Right ventricle myocardium superior (tissue), 1 donor: ENCODE results near the gene MAP3K14. TPM values are rescaled to one million over a fixed set of nuclear protein-coding genes. Genes with fewer than 3 reads are reported as not detected.

Experiments
- ATAC-seq: fragments of 200-7000 bp; cut with Tn5 transposase; one replicate; pipeline ENCODE4 v1.9.1; 2020; ENCODE audit warnings: mild to moderate bottlenecking; ENCODE audit not compliant: poor library complexity
- DNase-seq: peaks from one replicate; pipeline ENCODE4 v3.0.0-alpha.2; 2020
- intact Hi-C: fragments of 100-400 bp; cut with DNase I; formaldehyde crosslinking; loops from one replicate; pipeline ENCODE4 v1.11.2; 2022
- total RNA-seq: library from RNA; stranded (reverse); fragmentation: NEBNext Ultra II Directional; extraction: Animal tissue kit (Norgen Biotek cat#: 25700); gene quantifications from one replicate; pipeline ENCODE4 v1.2.1, GENCODE V29; 2021
- donor health status: DM: no; HTN: yes; CAD: no; lungs with severe emphysema.

MAP3K14 gene
- total RNA-seq, 1 donor from 2014 or later, result 12.2 TPM

GRCh38 chr17:45231481-45232116, 85.2 kb downstream of the MAP3K14 start:
- no peak for ATAC-seq
- peak; percentile 52 for DNase-seq

GRCh38 chr17:45230787-45231480, 85.9 kb downstream of the MAP3K14 start:
- no peak for ATAC-seq
- peak; percentile 83 for DNase-seq
- intact Hi-C loops, result no loop called here

More at GRCh38 chr17:45231481-45232116, 85.2 kb downstream of the MAP3K14 start:
- intact Hi-C loops, result no loop called here

- DNase-seq (no peak), ATAC-seq (no peak)
- intact Hi-C loops, result no loop called here
Observed at GRCh38 chr17:45230410-45230786, 86.4 kb downstream of the MAP3K14 start.

GRCh38 chr17:45229681-45230409, 87.0 kb downstream of the MAP3K14 start:
- DNase-seq (peak; percentile 74), ATAC-seq (peak; percentile 22)
- intact Hi-C loops, result no loop called here

GRCh38 chr17:45228763-45229539, 87.9 kb downstream of the MAP3K14 start:
- DNase-seq, result peak; percentile 94
- intact Hi-C loops, result no loop called here
- peak; percentile 76 for ATAC-seq

GRCh38 chr17:45227926-45228762, 88.7 kb downstream of the MAP3K14 start:
- peak; percentile 6 for ATAC-seq
- DNase-seq, result peak; percentile 48
- intact Hi-C loops, result no loop called here

- peak; percentile 56 for DNase-seq
Observed at GRCh38 chr17:45227101-45227925, 89.5 kb downstream of the MAP3K14 start.

GRCh38 chr17:45226576-45226975, 90.2 kb downstream of the MAP3K14 start:
- no peak for ATAC-seq
- DNase-seq, result no peak
- intact Hi-C loops, result no loop called here

More at GRCh38 chr17:45227101-45227925, 89.5 kb downstream of the MAP3K14 start:
- intact Hi-C loops, result no loop called here
- ATAC-seq, result no peak

- peak; percentile 86 for DNase-seq
- peak; percentile 4 for ATAC-seq
- intact Hi-C loops, result no loop called here
Observed at GRCh38 chr17:45225964-45226530, 90.8 kb downstream of the MAP3K14 start.

- DNase-seq (peak; percentile 61), ATAC-seq (no peak)
- intact Hi-C loops, result no loop called here
Observed at GRCh38 chr17:45225051-45225700, 91.6 kb downstream of the MAP3K14 start.

- ATAC-seq, result no peak
- intact Hi-C loops, result no loop called here
Observed at GRCh38 chr17:45224671-45225050, 92.2 kb downstream of the MAP3K14 start.

GRCh38 chr17:45223539-45224528, 93.0 kb downstream of the MAP3K14 start:
- DNase-seq, result peak; percentile 40
- intact Hi-C loops, result no loop called here
- ATAC-seq, result no peak

More at GRCh38 chr17:45224671-45225050, 92.2 kb downstream of the MAP3K14 start:
- peak; percentile 51 for DNase-seq

GRCh38 chr17:45222996-45223538, 93.8 kb downstream of the MAP3K14 start:
- ATAC-seq (no peak), DNase-seq (peak; percentile 52)
- intact Hi-C loops, result no loop called here

GRCh38 chr17:45222289-45222995, 94.4 kb downstream of the MAP3K14 start:
- intact Hi-C loops, result no loop called here
- ATAC-seq (no peak), DNase-seq (peak; percentile 38)

GRCh38 chr17:45222014-45222288, 94.9 kb downstream of the MAP3K14 start:
- intact Hi-C loops, result no loop called here
- DNase-seq, result peak; percentile 44

More at GRCh38 chr17:45222014-45222288, 94.9 kb downstream of the MAP3K14 start:
- no peak for ATAC-seq
